AG04449 (cell line): ENCODE measurements around the gene SLC27A3.

Experiments
- CTCF ChIA-PET: fragments of 350-600 bp; formaldehyde crosslinking; extraction: SDS; loops from one replicate; lab custom pipeline; 2021; ENCODE audit warnings: antibody characterized with exemption; lab: Yijun Ruan, JAX
- POLR2A ChIA-PET: fragments of 400-600, 350-600 bp; formaldehyde crosslinking; extraction: SDS; loops from one replicate; lab custom pipeline; 2020; ENCODE audit warnings: antibody characterized with exemption, inconsistent platforms; lab: Yijun Ruan, JAX
- DNase-seq: peaks from one replicate; pipeline ENCODE4 v3.0.0-alpha.2; 2010; ENCODE audit warnings: low read depth, low spot score
- H3K4me3 ChIP-seq: 2 replicates; pipeline ENCODE4 v1.5.1; 2011; ENCODE audit warnings: low read depth, mild to moderate bottlenecking, control low read depth, low read length
- TF ChIP-seq, protein P1 (sequence below): IDR thresholded peaks from one replicate; pipeline ENCODE4 v1.5.1; 2011; ENCODE audit warnings: mild to moderate bottlenecking, moderate library complexity, low read length, control low read depth, inconsistent platforms; ENCODE audit not compliant: insufficient read depth; ENCODE audit errors: missing control alignments

The SLC27A3 gene, protein sequence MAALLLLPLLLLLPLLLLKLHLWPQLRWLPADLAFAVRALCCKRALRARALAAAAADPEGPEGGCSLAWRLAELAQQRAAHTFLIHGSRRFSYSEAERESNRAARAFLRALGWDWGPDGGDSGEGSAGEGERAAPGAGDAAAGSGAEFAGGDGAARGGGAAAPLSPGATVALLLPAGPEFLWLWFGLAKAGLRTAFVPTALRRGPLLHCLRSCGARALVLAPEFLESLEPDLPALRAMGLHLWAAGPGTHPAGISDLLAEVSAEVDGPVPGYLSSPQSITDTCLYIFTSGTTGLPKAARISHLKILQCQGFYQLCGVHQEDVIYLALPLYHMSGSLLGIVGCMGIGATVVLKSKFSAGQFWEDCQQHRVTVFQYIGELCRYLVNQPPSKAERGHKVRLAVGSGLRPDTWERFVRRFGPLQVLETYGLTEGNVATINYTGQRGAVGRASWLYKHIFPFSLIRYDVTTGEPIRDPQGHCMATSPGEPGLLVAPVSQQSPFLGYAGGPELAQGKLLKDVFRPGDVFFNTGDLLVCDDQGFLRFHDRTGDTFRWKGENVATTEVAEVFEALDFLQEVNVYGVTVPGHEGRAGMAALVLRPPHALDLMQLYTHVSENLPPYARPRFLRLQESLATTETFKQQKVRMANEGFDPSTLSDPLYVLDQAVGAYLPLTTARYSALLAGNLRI

DNA sequence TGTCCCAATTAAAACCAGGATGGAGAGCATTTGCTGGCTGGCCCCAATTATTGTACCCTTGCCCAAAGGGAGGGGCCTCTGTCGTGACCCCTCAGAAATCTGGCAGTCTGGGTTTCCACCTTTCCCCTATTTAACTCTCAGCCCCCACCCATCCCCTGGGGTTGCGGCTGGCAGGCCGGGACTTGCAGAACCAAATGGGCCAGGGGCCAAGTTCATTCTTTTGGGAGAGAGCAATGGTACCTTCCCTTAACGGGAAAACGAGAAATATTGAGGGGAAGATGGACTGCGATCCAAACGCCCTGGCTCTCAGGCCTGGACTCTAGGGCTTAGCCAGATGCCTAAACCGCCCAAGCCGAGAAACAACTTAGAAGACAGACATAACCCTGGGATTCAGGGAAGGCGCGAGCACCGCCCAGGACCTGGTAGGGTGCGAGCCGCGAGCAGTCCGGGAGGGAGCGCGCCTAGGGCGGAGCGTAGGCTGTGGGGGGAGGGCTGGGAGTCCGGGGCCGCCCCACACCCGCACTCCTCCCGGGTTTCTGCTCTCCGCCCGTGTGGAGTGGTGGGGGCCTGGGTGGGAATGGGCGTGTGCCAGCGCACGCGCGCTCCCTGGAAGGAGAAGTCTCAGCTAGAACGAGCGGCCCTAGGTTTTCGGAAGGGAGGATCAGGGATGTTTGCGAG, at the start of gene SLC27A3:
Gene SLC27A3 (plus strand): TSS at position 628 of the 678 bp plus-strand sequence. CDS start 91 bp downstream, outside the sequence.
- ChIA-PET POLR2A (interaction anchor here (1.0 to 1.3 kb wide), 3 partner anchors 9 to 215 kb away, joined by 3 to 4 read pairs (median 4); partner anchors contain the start of gene RPS27), CTCF (interaction anchor here (0.8 to 2.6 kb wide), 5 partner anchors 8 to 212 kb away, joined by 3 to 15 read pairs (median 4); partner anchors contain the start of gene RAB13)
- TF ChIP-seq, protein P1, sequence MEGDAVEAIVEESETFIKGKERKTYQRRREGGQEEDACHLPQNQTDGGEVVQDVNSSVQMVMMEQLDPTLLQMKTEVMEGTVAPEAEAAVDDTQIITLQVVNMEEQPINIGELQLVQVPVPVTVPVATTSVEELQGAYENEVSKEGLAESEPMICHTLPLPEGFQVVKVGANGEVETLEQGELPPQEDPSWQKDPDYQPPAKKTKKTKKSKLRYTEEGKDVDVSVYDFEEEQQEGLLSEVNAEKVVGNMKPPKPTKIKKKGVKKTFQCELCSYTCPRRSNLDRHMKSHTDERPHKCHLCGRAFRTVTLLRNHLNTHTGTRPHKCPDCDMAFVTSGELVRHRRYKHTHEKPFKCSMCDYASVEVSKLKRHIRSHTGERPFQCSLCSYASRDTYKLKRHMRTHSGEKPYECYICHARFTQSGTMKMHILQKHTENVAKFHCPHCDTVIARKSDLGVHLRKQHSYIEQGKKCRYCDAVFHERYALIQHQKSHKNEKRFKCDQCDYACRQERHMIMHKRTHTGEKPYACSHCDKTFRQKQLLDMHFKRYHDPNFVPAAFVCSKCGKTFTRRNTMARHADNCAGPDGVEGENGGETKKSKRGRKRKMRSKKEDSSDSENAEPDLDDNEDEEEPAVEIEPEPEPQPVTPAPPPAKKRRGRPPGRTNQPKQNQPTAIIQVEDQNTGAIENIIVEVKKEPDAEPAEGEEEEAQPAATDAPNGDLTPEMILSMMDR = no peak
- H3K4me3 ChIP-seq = peak within 1 kb of the TSS; percentile 64
- no peak for DNase-seq

DNA sequence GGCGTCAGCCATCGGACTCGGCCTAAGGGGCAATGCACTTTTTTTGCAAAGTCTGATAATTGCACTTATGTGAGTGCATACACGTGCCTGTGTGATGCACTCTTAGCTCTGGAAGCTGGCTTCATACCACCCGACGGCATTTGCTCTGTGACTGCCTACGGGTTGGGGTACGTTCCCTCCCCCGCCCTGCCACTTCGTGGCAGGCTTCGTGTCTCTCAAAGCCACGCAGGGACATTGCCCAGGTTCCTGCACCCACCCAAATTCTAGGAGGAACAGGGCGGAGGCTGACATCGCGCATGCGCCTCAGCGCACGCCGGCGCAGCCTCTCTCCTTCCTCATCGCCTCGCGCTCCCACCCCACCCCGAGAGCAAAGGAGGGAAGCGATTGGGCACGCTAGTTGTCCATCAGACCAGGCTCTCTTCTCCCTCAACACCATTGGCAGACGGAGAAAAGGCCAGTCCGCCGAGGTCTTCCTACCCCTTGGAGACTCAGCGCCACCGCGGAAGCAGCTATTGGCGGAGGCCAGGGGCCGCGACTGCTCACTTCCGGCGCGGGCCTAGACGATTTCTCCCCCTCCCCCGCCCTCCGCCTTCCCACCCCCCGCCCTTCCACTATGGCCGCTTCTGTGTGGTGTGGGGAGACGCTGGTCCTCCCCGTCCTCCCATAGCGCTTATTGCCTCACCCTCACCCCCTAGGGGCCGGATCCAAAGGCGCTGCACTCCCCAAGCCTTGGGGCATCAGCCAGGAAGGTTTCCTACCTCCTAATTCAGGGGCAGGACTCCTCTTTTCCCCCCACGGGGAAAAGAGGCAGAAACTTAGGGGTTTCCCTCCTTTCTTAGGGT, 47.5 kb upstream of the SLC27A3 start, which contains the start of gene INTS3:
Gene INTS3 (plus strand): TSS at position 588 of the 842 bp plus-strand sequence. CDS start 585 bp downstream, outside the sequence.
- peak within 1 kb of the TSS; percentile 90 for H3K4me3 ChIP-seq
- TF ChIP-seq, protein P1 = no peak
- ChIA-PET CTCF (interaction anchor here (1.0 to 2.2 kb wide), 3 partner anchors 22 to 51 kb away, joined by 3 to 8 read pairs (median 4); no protein-coding TSS in a partner anchor), POLR2A (interaction anchor here (0.6 to 1.5 kb wide), 5 partner anchors 8 to 263 kb away, joined by 3 to 5 read pairs (median 3); partner anchors contain the start of genes RPS27 and S100A13)
- DNase-seq = peak; percentile 99

DNA sequence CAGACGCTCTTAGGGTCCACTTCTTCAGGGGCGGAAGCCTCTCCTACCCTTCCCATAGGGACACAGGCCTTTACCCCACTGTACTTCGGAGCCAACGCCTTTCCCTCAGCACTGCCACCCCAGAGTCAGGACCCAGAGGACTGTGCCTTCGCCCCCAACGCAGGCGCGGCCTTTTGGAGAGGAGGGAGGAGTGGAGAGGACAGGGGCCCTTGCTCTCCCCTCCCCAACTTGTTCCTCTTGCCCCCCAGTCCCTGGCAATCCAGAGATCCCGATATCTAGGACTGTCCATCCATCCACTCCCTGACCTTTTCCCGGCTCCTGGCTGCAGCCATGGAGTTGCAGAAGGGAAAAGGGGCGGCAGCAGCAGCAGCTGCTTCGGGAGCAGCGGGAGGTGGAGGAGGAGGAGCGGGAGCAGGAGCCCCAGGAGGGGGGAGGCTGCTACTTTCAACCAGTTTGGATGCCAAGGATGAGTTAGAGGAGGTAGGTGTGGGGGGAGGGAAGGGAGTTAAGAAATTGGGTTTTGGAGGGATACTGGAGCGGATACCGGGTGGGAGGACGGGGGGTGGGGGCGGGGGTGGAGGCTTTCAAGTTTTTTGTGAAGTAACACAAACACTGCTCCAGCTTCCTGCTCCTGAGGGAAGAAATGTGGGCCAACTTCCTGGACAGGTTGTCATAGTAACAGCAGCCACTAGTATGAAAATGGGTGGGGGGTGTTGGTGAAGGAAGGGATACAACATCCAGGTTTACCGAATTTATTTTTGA, 46.7 kb upstream of the SLC27A3 start:
- H3K4me3 ChIP-seq = peak overlapping the region; percentile 90
- ChIA-PET POLR2A (interaction anchor here (1.0 to 1.5 kb wide), 3 partner anchors 14 to 262 kb away, joined by 3 to 5 read pairs (median 4); partner anchors contain the start of genes RPS27 and S100A13), CTCF (interaction anchor here (0.7 to 2.2 kb wide), 8 partner anchors 13 to 258 kb away, joined by 3 to 8 read pairs (median 4); no protein-coding TSS in a partner anchor)
- TF ChIP-seq, protein P1 = no peak
- DNase-seq = no peak

DNA sequence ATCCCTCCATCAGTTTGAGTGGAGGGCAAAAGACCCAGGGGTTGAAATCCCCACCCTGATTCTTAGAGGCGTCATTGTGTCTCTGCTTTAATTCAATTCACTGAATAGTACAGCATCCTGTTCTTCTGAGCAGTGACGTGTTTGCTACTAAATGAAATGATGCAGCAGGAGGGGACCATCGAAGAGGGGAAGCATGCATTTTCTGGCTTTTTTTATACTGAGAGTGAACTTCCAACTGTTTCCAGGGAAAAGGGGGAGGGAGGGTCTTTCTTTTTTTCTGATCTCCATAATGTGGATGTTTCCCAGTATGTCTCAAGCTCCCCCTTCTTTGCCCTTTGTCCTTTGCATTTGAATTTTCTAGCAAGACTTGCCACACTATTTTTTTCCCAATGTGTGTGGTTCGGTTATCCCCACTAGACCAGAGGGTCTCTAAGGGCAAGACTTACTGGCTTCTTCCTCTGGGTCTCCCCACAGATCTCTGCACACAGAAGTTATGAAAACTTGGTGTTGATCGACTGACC, 44.7 kb upstream of the SLC27A3 start:
- POLR2A ChIA-PET = no interaction called here
- TF ChIP-seq, protein P1 = no peak
- no peak for DNase-seq
- no peak overlapping the region for H3K4me3 ChIP-seq
- CTCF ChIA-PET = interaction anchor here (1.5 to 1.9 kb wide), 3 partner anchors 8 to 53 kb away, joined by 4 to 8 read pairs (median 6); partner anchors contain the start of gene NPR1

DNA sequence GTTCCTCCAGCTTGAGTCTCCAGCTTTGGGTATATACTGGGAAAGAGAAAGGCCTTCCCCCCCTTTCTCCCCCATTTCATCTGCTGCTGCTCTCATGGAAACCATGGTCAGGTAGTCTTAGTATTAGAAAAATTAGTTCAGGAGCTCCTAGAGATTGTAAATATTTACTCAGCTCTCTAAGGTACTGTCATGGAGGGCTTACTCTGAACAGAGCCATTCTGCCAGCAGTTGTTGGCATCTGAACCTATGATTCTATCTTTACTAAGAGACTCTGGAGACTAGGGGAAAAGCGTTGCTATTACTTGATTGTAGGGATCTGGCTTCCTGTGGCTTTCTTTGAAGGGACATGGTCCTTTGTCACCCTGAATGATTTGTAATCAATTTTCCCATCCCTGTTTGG, 41.2 kb upstream of the SLC27A3 start:
- no peak for DNase-seq
- ChIA-PET CTCF (interaction anchor here (1.3 to 2.3 kb wide), 4 partner anchors 13 to 161 kb away, joined by 4 to 6 read pairs (median 5); no protein-coding TSS in a partner anchor), POLR2A (no interaction called here)
- TF ChIP-seq, protein P1 = no peak
- no peak overlapping the region for H3K4me3 ChIP-seq
